ENCODE data around the gene NOPCHAP1. TPM values are rescaled to one million over a fixed set of nuclear protein-coding genes. Genes with fewer than 3 reads are reported as not detected.

NOPCHAP1 gene
- total RNA-seq, 1 experiment from 2014 or later: 37.8 TPM

DNA sequence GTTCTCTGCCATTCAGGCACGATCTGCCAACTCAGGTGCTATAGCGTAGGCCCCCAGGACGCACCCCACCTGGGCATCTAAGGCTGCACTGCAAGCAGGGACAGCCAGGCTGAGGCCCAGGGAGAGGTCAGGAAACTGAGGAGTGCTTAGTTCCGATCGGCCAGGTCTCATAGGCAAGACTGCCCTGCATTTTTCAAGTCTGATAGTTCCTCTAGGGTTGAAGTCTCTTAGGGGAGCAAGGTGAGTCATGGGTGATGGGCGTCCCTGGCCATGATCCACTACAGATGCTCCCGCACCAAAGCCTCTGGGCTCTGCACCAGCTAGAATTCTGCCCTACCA, 13.2 kb downstream of the NOPCHAP1 start:
- TF ChIP-seq, protein P1, sequence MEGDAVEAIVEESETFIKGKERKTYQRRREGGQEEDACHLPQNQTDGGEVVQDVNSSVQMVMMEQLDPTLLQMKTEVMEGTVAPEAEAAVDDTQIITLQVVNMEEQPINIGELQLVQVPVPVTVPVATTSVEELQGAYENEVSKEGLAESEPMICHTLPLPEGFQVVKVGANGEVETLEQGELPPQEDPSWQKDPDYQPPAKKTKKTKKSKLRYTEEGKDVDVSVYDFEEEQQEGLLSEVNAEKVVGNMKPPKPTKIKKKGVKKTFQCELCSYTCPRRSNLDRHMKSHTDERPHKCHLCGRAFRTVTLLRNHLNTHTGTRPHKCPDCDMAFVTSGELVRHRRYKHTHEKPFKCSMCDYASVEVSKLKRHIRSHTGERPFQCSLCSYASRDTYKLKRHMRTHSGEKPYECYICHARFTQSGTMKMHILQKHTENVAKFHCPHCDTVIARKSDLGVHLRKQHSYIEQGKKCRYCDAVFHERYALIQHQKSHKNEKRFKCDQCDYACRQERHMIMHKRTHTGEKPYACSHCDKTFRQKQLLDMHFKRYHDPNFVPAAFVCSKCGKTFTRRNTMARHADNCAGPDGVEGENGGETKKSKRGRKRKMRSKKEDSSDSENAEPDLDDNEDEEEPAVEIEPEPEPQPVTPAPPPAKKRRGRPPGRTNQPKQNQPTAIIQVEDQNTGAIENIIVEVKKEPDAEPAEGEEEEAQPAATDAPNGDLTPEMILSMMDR (conservative IDR thresholded peaks at IDR 0.05; ENCODE audit: low read depth, low read length): no peak
- TF ChIP-seq EZH2 (IDR thresholded peaks at IDR 0.05; ENCODE audit: low read length, unreplicated experiment) (no peak), EZH2phosphoT487 (IDR thresholded peaks at IDR 0.05; ENCODE audit: borderline replicate concordance, low read length) (no peak)
- DNase-seq (no peak), ATAC-seq (no peak)
- no peaks in the 10 kb centered on the region for H3K27me3 ChIP-seq (ENCODE audit: low read length)
- H3K79me2 ChIP-seq (ENCODE audit: low read length): no peaks in the 10 kb centered on the region
- H3K9me2 ChIP-seq (replicated peaks; ENCODE audit: low read length): no peaks in the 10 kb centered on the region
- H3K36me3 ChIP-seq (ENCODE audit: low read depth, low read length): peaks cover 76% of the 10 kb centered on the region
- no peaks in the 10 kb centered on the region for H4K20me1 ChIP-seq (ENCODE audit: low read length)
- no peak overlapping the region for H3K4me3 ChIP-seq (ENCODE audit: low read length)
- intact Hi-C loops (cut with micrococcal nuclease): no loop called here
- no peak overlapping the region for H3K4me2 ChIP-seq (ENCODE audit: low read length)
- no peaks in the 10 kb centered on the region for H3K9me3 ChIP-seq (ENCODE audit: low read length)
- H3K4me1 ChIP-seq (ENCODE audit: insufficient read depth, low read length): no peaks in the 10 kb centered on the region
- ChIA-PET POLR2A (ENCODE audit: unreplicated experiment) (no interaction called here), CTCF (no interaction called here)
- no peaks in the 10 kb centered on the region for H3F3A ChIP-seq (ENCODE audit: low read length, unreplicated experiment)
- BruUV-seq (replicated peaks): no TSS peak
- H2AFZ ChIP-seq (ENCODE audit: low read length): no peak overlapping the region
- H3K9ac ChIP-seq (ENCODE audit: low read length): no peak overlapping the region
- H3K27ac ChIP-seq (ENCODE audit: low read length): no peak overlapping the region

DNA sequence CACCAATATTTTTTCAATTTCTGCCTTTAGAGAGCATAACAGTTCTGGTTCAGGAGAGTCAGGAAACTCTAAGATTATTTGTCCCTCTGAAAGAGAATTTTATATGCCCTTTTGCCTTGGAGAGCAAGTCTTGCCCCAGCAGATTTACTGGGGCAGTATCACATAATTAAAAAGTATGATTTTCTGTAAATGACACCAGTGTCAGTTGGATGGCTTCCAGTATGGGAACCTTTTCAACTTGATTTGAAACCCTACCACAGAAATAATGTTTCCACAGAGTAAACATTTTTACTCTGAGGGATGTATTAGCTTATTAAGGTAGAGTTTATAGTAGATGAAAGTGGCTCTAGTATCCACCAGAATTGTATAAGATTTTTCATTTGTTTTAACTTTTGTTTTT, 15.4 kb downstream of the NOPCHAP1 start:
- Histone ChIP-seq H3K4me3 (ENCODE audit: low read length) (no peak overlapping the region), H3K4me2 (ENCODE audit: low read length) (no peak overlapping the region), H3K79me2 (ENCODE audit: low read length) (no peaks in the 10 kb centered on the region), H3K27ac (ENCODE audit: low read length) (no peak overlapping the region), H2AFZ (ENCODE audit: low read length) (no peak overlapping the region), H3K27me3 (ENCODE audit: low read length) (no peaks in the 10 kb centered on the region), H3K9ac (ENCODE audit: low read length) (no peak overlapping the region), H3K36me3 (ENCODE audit: low read depth, low read length) (peaks cover 64% of the 10 kb centered on the region), H3F3A (ENCODE audit: low read length, unreplicated experiment) (no peaks in the 10 kb centered on the region), H3K4me1 (ENCODE audit: insufficient read depth, low read length) (no peaks in the 10 kb centered on the region), H3K9me3 (ENCODE audit: low read length) (no peaks in the 10 kb centered on the region), H4K20me1 (ENCODE audit: low read length) (no peaks in the 10 kb centered on the region), H3K9me2 (replicated peaks; ENCODE audit: low read length) (no peaks in the 10 kb centered on the region)
- TF ChIP-seq EZH2phosphoT487 (IDR thresholded peaks at IDR 0.05; ENCODE audit: borderline replicate concordance, low read length) (no peak), EZH2 (IDR thresholded peaks at IDR 0.05; ENCODE audit: low read length, unreplicated experiment) (no peak)
- TF ChIP-seq, protein P1 (conservative IDR thresholded peaks at IDR 0.05; ENCODE audit: low read depth, low read length): no peak
- no TSS peak for BruUV-seq (replicated peaks)
- ChIA-PET POLR2A (ENCODE audit: unreplicated experiment) (no interaction called here), CTCF (no interaction called here)
- DNase-seq (no peak), ATAC-seq (no peak)
- intact Hi-C loops (cut with micrococcal nuclease): no loop called here

DNA sequence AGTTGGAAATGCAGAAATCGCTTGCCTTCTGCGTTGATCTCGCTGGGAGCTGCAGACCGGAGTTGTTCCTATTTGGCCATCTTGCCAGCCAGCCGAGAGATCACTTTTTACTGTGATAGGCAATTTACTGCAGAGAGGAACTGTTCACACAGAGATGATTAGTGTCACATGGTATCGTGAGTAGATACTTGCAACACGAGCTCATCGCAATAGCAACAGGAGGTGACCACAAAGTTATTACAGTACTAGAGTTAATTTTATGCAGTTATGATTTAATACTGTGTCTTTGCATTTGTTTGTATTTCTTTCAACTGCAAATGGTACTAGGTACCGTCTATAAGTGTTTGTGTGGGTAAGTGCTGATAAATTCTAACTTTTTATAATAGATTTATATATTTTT, 27.8 kb downstream of the NOPCHAP1 start:
- Histone ChIP-seq H3K9ac (ENCODE audit: low read length) (no peak overlapping the region), H3K27me3 (ENCODE audit: low read length) (no peaks in the 10 kb centered on the region), H4K20me1 (ENCODE audit: low read length) (no peaks in the 10 kb centered on the region), H3K9me3 (ENCODE audit: low read length) (no peaks in the 10 kb centered on the region), H3K4me1 (ENCODE audit: insufficient read depth, low read length) (no peaks in the 10 kb centered on the region), H3K27ac (ENCODE audit: low read length) (no peak overlapping the region), H3K4me2 (ENCODE audit: low read length) (no peak overlapping the region), H3K36me3 (ENCODE audit: low read depth, low read length) (peaks cover 30% of the 10 kb centered on the region), H3K9me2 (replicated peaks; ENCODE audit: low read length) (no peaks in the 10 kb centered on the region), H2AFZ (ENCODE audit: low read length) (no peak overlapping the region), H3F3A (ENCODE audit: low read length, unreplicated experiment) (no peaks in the 10 kb centered on the region), H3K4me3 (ENCODE audit: low read length) (no peak overlapping the region), H3K79me2 (ENCODE audit: low read length) (peaks cover 3% of the 10 kb centered on the region; the same call in 1 of the 2 replicates)
- ATAC-seq: no peak
- CTCF ChIA-PET: no interaction called here
- DNase-seq: no peak
- intact Hi-C loops (cut with micrococcal nuclease): no loop called here
- BruUV-seq (replicated peaks): no TSS peak
- TF ChIP-seq EZH2 (IDR thresholded peaks at IDR 0.05; ENCODE audit: low read length, unreplicated experiment) (no peak), EZH2phosphoT487 (IDR thresholded peaks at IDR 0.05; ENCODE audit: borderline replicate concordance, low read length) (no peak)
- TF ChIP-seq, protein P1 (conservative IDR thresholded peaks at IDR 0.05; ENCODE audit: low read depth, low read length): no peak
- POLR2A ChIA-PET (ENCODE audit: unreplicated experiment): no interaction called here

Measured in PC-3 (cell line).